ENCODE measurements around the gene P4HTM.

Gene P4HTM

GRCh38 chr3:48982686-48983085 is 7.4 kb upstream of the P4HTM start:
- FAIRE-seq, result no peak
- no peak for DNase-seq (ENCODE audit: extremely low spot score, insufficient read length, low read depth)

- DNase-seq (ENCODE audit: extremely low spot score, insufficient read length, low read depth), result no peak
- no peak for FAIRE-seq
Observed at GRCh38 chr3:48983096-48983495, 6.9 kb upstream of the P4HTM start.

- DNase-seq (ENCODE audit: extremely low spot score, insufficient read length, low read depth) (no peak), FAIRE-seq (no peak)
Observed at GRCh38 chr3:48984663-48985062, 5.4 kb upstream of the P4HTM start.

GRCh38 chr3:48985831-48986376 is 4.1 kb upstream of the P4HTM start:
- DNase-seq (ENCODE audit: extremely low spot score, insufficient read length, low read depth) (no peak), FAIRE-seq (no peak)

- DNase-seq (ENCODE audit: extremely low spot score, insufficient read length, low read depth), result no peak
- FAIRE-seq, result no peak
Observed at GRCh38 chr3:48989126-48989795, 780 bp upstream of the P4HTM start.

GRCh38 chr3:48990636-48991469 is 812 bp downstream of the P4HTM start:
- FAIRE-seq (peak; percentile 48), DNase-seq (ENCODE audit: extremely low spot score, insufficient read length, low read depth) (no peak)

GRCh38 chr3:48991851-48992545 is 2.0 kb downstream of the P4HTM start:
- DNase-seq (ENCODE audit: extremely low spot score, insufficient read length, low read depth) (no peak), FAIRE-seq (no peak)

- DNase-seq (ENCODE audit: extremely low spot score, insufficient read length, low read depth) (no peak), FAIRE-seq (no peak)
Observed at GRCh38 chr3:48993834-48994233, 3.8 kb downstream of the P4HTM start.

- no peak for DNase-seq (ENCODE audit: extremely low spot score, insufficient read length, low read depth)
- no peak for FAIRE-seq
Observed at GRCh38 chr3:48996640-48997039, 6.6 kb downstream of the P4HTM start.

- FAIRE-seq (no peak), DNase-seq (ENCODE audit: extremely low spot score, insufficient read length, low read depth) (no peak)
Observed at GRCh38 chr3:48997102-48997635, 7.1 kb downstream of the P4HTM start.

GRCh38 chr3:48997714-48998637 is 7.9 kb downstream of the P4HTM start:
- DNase-seq (ENCODE audit: extremely low spot score, insufficient read length, low read depth), result no peak

GRCh38 chr3:48999085-48999858 is 9.2 kb downstream of the P4HTM start:
- DNase-seq (ENCODE audit: extremely low spot score, insufficient read length, low read depth), result no peak
- FAIRE-seq, result no peak

More at GRCh38 chr3:48997714-48998637, 7.9 kb downstream of the P4HTM start:
- no peak for FAIRE-seq

GRCh38 chr3:49001155-49001554 is 11.1 kb downstream of the P4HTM start:
- DNase-seq (ENCODE audit: extremely low spot score, insufficient read length, low read depth) (no peak), FAIRE-seq (no peak)

- no peak for DNase-seq (ENCODE audit: extremely low spot score, insufficient read length, low read depth)
- no peak for FAIRE-seq
Observed at GRCh38 chr3:49004352-49005302, 14.6 kb downstream of the P4HTM start.

- FAIRE-seq, result no peak
Observed at GRCh38 chr3:49005303-49005680, 15.3 kb downstream of the P4HTM start.

GRCh38 chr3:49005998-49006397 is 16.0 kb downstream of the P4HTM start:
- FAIRE-seq (no peak), DNase-seq (ENCODE audit: extremely low spot score, insufficient read length, low read depth) (no peak)

More at GRCh38 chr3:49005303-49005680, 15.3 kb downstream of the P4HTM start:
- DNase-seq (ENCODE audit: extremely low spot score, insufficient read length, low read depth), result no peak

- DNase-seq (ENCODE audit: extremely low spot score, insufficient read length, low read depth), result no peak
Observed at GRCh38 chr3:49006408-49007067, 16.5 kb downstream of the P4HTM start.

More at GRCh38 chr3:49006408-49007067, 16.5 kb downstream of the P4HTM start:
- no peak for FAIRE-seq

Measured in GM18507 (cell line).